Left lobe of liver (tissue), 2 donors: ENCODE data around the gene GHRHR. TPM values are rescaled to one million over a fixed set of nuclear protein-coding genes. Genes with fewer than 3 reads are reported as not detected.

Experiments used
- ATAC-seq: fragments of 200-7000 bp; cut with Tn5 transposase; one replicate; pipeline ENCODE4 v1.9.1; 2020; ENCODE audit warnings: mild to moderate bottlenecking, moderate library complexity
- DNase-seq: peaks from one replicate; pipeline ENCODE4 v3.0.0-alpha.2; 2020; ENCODE audit warnings: low spot score
- total RNA-seq: library from RNA; stranded (reverse); gene quantifications from one replicate; pipeline ENCODE4 v1.2.1, GENCODE V29; 2021
- donor health status: DM: no; HTN: no; CAD: no; lungs with moderate emphysema.
- donor health status: DM: no; HTN: yes; CAD: no.

GHRHR gene
- total RNA-seq, 1 donor from 2014 or later = 0.83 TPM

GRCh38 chr7:31000161-31000693 is 36.5 kb downstream of the GHRHR start:
- no peak for ATAC-seq
- DNase-seq = no peak

GRCh38 chr7:31000779-31001178 is 37.0 kb downstream of the GHRHR start:
- no peak for ATAC-seq
- no peak for DNase-seq

GRCh38 chr7:31002256-31002655 is 38.5 kb downstream of the GHRHR start:
- ATAC-seq (no peak), DNase-seq (no peak)

- ATAC-seq = no peak
- DNase-seq = no peak
These were observed 39.3 kb downstream of the GHRHR start for GRCh38 chr7:31003097-31003496.

GRCh38 chr7:31003721-31004120 is 40.0 kb downstream of the GHRHR start:
- ATAC-seq (no peak), DNase-seq (no peak)

GRCh38 chr7:31004393-31004792 is 40.6 kb downstream of the GHRHR start:
- ATAC-seq = no peak

GRCh38 chr7:31006857-31007256 is 43.1 kb downstream of the GHRHR start:
- no peak for ATAC-seq

More at GRCh38 chr7:31004393-31004792, 40.6 kb downstream of the GHRHR start:
- DNase-seq = no peak

GRCh38 chr7:31007634-31008033 is 43.9 kb downstream of the GHRHR start:
- ATAC-seq (no peak), DNase-seq (no peak)

More at GRCh38 chr7:31006857-31007256, 43.1 kb downstream of the GHRHR start:
- DNase-seq = no peak

GRCh38 chr7:31014826-31015225 is 51.1 kb downstream of the GHRHR start:
- DNase-seq (no peak), ATAC-seq (no peak)

- ATAC-seq (no peak), DNase-seq (no peak)
These were observed 53.4 kb downstream of the GHRHR start for GRCh38 chr7:31017032-31017675.

- no peak for ATAC-seq
- DNase-seq = no peak
These were observed 54.0 kb downstream of the GHRHR start for GRCh38 chr7:31017721-31018120.

GRCh38 chr7:31019509-31019908 is 55.8 kb downstream of the GHRHR start:
- ATAC-seq = no peak
- no peak for DNase-seq

GRCh38 chr7:31020161-31020560 is 56.4 kb downstream of the GHRHR start:
- no peak for ATAC-seq
- no peak for DNase-seq

GRCh38 chr7:31020652-31021051 is 56.9 kb downstream of the GHRHR start:
- ATAC-seq = no peak
- no peak for DNase-seq

GRCh38 chr7:31022117-31022516 is 58.4 kb downstream of the GHRHR start:
- no peak for DNase-seq

GRCh38 chr7:31022726-31023125 is 59.0 kb downstream of the GHRHR start:
- ATAC-seq (no peak), DNase-seq (no peak)

More at GRCh38 chr7:31022117-31022516, 58.4 kb downstream of the GHRHR start:
- ATAC-seq = no peak

- ATAC-seq (no peak), DNase-seq (no peak)
These were observed 60.1 kb downstream of the GHRHR start for GRCh38 chr7:31023877-31024276.

- no peak for DNase-seq
- ATAC-seq = peak; percentile 23
These were observed 63.6 kb downstream of the GHRHR start for GRCh38 chr7:31027161-31027965.

- ATAC-seq (no peak), DNase-seq (no peak)
These were observed 64.3 kb downstream of the GHRHR start for GRCh38 chr7:31028006-31028405.

GRCh38 chr7:31028417-31028992 is 64.8 kb downstream of the GHRHR start:
- DNase-seq (no peak), ATAC-seq (no peak)
